CD14-positive monocyte (primary cell): Measurements from ENCODE around the gene TMEM179. TPM values are rescaled to one million over a fixed set of nuclear protein-coding genes. Genes with fewer than 3 reads are reported as not detected.

Experiments
- DNase-seq, 3 donors: peaks; one replicate each; pipeline ENCODE4 v3.0.0-alpha.2; 2011 to 2022
- H2AFZ ChIP-seq: 2 replicates; pipeline ENCODE4 v1.6.0; 2012; ENCODE audit warnings: mild to moderate bottlenecking, low read depth, low read length, inconsistent platforms; ENCODE audit not compliant: insufficient read depth, poor library complexity, severe bottlenecking
- H3K27ac ChIP-seq, 2 donors: 1 replicate in 1 of 2; 2 replicates in 1 of 2; pipeline ENCODE4 v1.5.1; 2012 to 2013; ENCODE audit warnings: low read length in 2 of 2, control low read depth in 1 of 2, inconsistent platforms in 1 of 2, low read depth in 1 of 2, mild to moderate bottlenecking in 1 of 2
- H3K27me3 ChIP-seq, 2 donors: one replicate each; pipeline versions ENCODE4 v1.6.0 to v1.6.1; 2011 to 2013; ENCODE audit warnings: low read length in 2 of 2; ENCODE audit not compliant: control insufficient read depth in 2 of 2, insufficient read depth in 2 of 2
- H3K36me3 ChIP-seq, 2 donors: replicated peaks in 1 of 2; 1 replicate in 1 of 2; 2 replicates in 1 of 2; pipeline versions ENCODE4 v1.5.1 to v1.6.1; 2012 to 2013; ENCODE audit warnings: low read length in 2 of 2, control low read depth in 1 of 2, inconsistent platforms in 1 of 2, mild to moderate bottlenecking in 1 of 2; ENCODE audit not compliant: insufficient read depth in 2 of 2, control insufficient read depth in 1 of 2
- H3K4me1 ChIP-seq, 2 donors: 1 replicate in 1 of 2; 2 replicates in 1 of 2; pipeline versions ENCODE4 v1.5.1 to v1.6.1; 2012 to 2013; ENCODE audit warnings: low read length in 2 of 2, control low read depth in 1 of 2, inconsistent platforms in 1 of 2, mild to moderate bottlenecking in 1 of 2, moderate library complexity in 1 of 2; ENCODE audit not compliant: insufficient read depth in 2 of 2, control insufficient read depth in 1 of 2
- H3K4me2 ChIP-seq: replicated peaks from 2 replicates; pipeline ENCODE3; 2012; ENCODE audit warnings: low read length, moderate library complexity, mild to moderate bottlenecking; ENCODE audit not compliant: poor library complexity, severe bottlenecking; ENCODE audit errors: extremely low read depth
- H3K4me3 ChIP-seq, 3 experiments: fragments of 200-600 bp in 1 of 3; sonication (generic) in 1 of 3; replicated peaks in 1 of 3; 1 replicate in 2 of 3; 2 replicates in 1 of 3; pipeline ENCODE4 v1.5.1; 2011 to 2013; ENCODE audit warnings: low read length in 3 of 3, mild to moderate bottlenecking in 3 of 3, control low read depth in 2 of 3, low read depth in 2 of 3, inconsistent platforms in 1 of 3, moderate library complexity in 1 of 3
- H3K79me2 ChIP-seq: 2 replicates; pipeline ENCODE4 v1.6.0; 2012; ENCODE audit warnings: mild to moderate bottlenecking, control low read depth, inconsistent platforms, low read length, moderate library complexity; ENCODE audit not compliant: insufficient read depth
- H3K9ac ChIP-seq: 2 replicates; pipeline ENCODE4 v1.6.0; 2017; ENCODE audit warnings: low read length, mild to moderate bottlenecking; ENCODE audit not compliant: insufficient read depth, poor library complexity, severe bottlenecking
- H3K9me3 ChIP-seq, 2 donors: replicated peaks in 1 of 2; 1 replicate in 1 of 2; 2 replicates in 1 of 2; pipeline versions ENCODE4 v1.5.1 to v1.6.1; 2012 to 2013; ENCODE audit warnings: low read length in 2 of 2, control low read depth in 1 of 2; ENCODE audit not compliant: control insufficient read depth in 1 of 2, insufficient read depth in 1 of 2
- H4K20me1 ChIP-seq: 2 replicates; pipeline ENCODE4 v1.6.0; 2012; ENCODE audit warnings: mild to moderate bottlenecking, low read length, control low read depth, moderate library complexity; ENCODE audit not compliant: insufficient read depth
- H3K27ac Mint-ChIP-seq, 7 donors: one replicate each; pipeline ENCODE4 v1.8.0; 2020; ENCODE audit warnings: mild to moderate bottlenecking in 7 of 7, mixed read lengths in 7 of 7, moderate library complexity in 6 of 7, inconsistent platforms in 2 of 7
- H3K27me3 Mint-ChIP-seq, 3 donors: one replicate each; pipeline ENCODE4 v1.8.0; 2021 to 2022; ENCODE audit warnings: low read depth in 3 of 3, mild to moderate bottlenecking in 3 of 3, mixed read lengths in 3 of 3, moderate library complexity in 3 of 3, inconsistent platforms in 1 of 3
- H3K36me3 Mint-ChIP-seq, 2 donors: one replicate each; pipeline ENCODE4 v1.8.0; 2020; ENCODE audit warnings: mixed read lengths in 2 of 2, inconsistent platforms in 1 of 2, mild to moderate bottlenecking in 1 of 2
- H3K4me1 Mint-ChIP-seq: one replicate; pipeline ENCODE4 v1.8.0; 2020; ENCODE audit warnings: mild to moderate bottlenecking, mixed read lengths
- H3K4me3 Mint-ChIP-seq, 2 donors: one replicate each; pipeline ENCODE4 v1.8.0; 2020; ENCODE audit warnings: mild to moderate bottlenecking in 2 of 2, mixed read lengths in 2 of 2, moderate library complexity in 1 of 2
- H3K9me3 Mint-ChIP-seq, 7 donors: one replicate each; pipeline ENCODE4 v1.8.0; 2020 to 2022; ENCODE audit warnings: mixed read lengths in 7 of 7, mild to moderate bottlenecking in 6 of 7, moderate library complexity in 6 of 7, inconsistent platforms in 2 of 7
- WGBS: methylation state at CpG from one replicate; pipeline ENCODE4 v1.1.5; 2013; ENCODE audit warnings: missing lambda C conversion rate; ENCODE audit not compliant: insufficient coverage; 5-methylcytosine and 5-hydroxymethylcytosine counted together
- intact Hi-C, 2 donors: fragments of 100-400 bp; cut with micrococcal nuclease; formaldehyde crosslinking; loops; one replicate each; pipeline versions ENCODE4 v1.15.0 to v1.15.1; 2023
- polyA plus RNA-seq, 3 donors: library from polyadenylated mRNA; depleted of rRNA in 1 of 3; unstranded in 2 of 3; stranded (reverse) in 1 of 3; fragments of 300-500 nt in 2 of 3; fragments of >200 nt in 1 of 3; fragmentation: Illumina TruSeq in 2 of 3; gene quantifications; 1 replicate in 2 of 3; 2 replicates in 1 of 3; pipeline ENCODE4 v1.2.3, GENCODE V29; 2012 to 2021
- TF ChIP-seq, protein P1 (sequence below): fragments of 200-600 bp; IDR thresholded peaks from one replicate; pipeline ENCODE4 v1.8.0; 2022; ENCODE audit warnings: antibody characterized with exemption, mild to moderate bottlenecking

Gene TMEM179
- polyA plus RNA-seq, 3 donors = not detected

DNA sequence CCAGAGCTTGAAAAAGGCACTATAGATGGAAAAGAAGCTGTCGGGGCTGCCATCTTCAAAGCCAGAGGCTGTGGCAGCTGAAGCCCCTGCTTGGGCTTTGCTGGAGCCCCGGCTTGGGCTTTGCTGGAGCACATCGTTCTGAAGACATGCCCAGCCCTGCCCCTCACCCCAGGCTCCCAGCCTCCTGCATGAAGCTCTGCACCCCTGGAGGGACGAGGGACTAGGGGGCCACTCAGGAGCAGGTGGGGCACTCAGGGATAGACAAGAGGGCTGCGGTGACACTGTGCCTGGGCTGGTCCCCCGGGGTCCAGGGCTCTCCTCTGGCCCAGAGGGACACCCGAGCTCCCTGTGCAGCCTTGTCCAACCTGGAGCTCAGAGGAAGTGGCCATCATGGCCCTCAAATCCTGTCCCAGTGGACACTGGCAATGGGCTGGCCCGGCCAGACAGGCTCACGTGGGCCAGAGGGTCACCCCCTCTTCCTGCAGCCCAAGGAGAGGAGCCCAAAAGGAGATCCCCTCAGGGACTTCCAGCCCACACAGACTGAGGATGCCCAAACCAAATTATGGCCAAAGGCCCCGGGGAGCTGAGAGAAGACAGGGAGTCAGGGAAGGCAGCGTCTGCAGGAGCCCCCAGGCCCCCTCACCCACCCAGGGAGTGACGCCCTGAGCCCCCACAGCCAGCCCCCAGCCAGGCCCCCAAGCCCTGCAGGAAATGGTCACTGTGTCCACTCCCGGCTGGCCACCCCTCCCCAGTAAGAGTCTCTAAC lies 48.1 kb downstream of the TMEM179 start:
- Histone ChIP-seq H3K9me3 (no peaks in the 10 kb centered on the region), H3K4me2 (no peak overlapping the region), H3K4me3 (no peak overlapping the region), H3K4me1 (no peaks in the 10 kb centered on the region), H3K9ac (no peak overlapping the region), H3K27me3 (no peaks in the 10 kb centered on the region), H3K79me2 (no peaks in the 10 kb centered on the region), H4K20me1 (no peaks in the 10 kb centered on the region), H2AFZ (no peak overlapping the region), H3K27ac (no peak overlapping the region), H3K36me3 (no peaks in the 10 kb centered on the region)
- TF ChIP-seq, protein P1, sequence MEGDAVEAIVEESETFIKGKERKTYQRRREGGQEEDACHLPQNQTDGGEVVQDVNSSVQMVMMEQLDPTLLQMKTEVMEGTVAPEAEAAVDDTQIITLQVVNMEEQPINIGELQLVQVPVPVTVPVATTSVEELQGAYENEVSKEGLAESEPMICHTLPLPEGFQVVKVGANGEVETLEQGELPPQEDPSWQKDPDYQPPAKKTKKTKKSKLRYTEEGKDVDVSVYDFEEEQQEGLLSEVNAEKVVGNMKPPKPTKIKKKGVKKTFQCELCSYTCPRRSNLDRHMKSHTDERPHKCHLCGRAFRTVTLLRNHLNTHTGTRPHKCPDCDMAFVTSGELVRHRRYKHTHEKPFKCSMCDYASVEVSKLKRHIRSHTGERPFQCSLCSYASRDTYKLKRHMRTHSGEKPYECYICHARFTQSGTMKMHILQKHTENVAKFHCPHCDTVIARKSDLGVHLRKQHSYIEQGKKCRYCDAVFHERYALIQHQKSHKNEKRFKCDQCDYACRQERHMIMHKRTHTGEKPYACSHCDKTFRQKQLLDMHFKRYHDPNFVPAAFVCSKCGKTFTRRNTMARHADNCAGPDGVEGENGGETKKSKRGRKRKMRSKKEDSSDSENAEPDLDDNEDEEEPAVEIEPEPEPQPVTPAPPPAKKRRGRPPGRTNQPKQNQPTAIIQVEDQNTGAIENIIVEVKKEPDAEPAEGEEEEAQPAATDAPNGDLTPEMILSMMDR = no peak
- Mint-ChIP-seq H3K36me3 (no peaks in the 10 kb centered on the region), H3K27ac (no peak overlapping the region), H3K27me3 (peaks cover 2% of the 10 kb centered on the region in 3 donors), H3K9me3 (no peaks in the 10 kb centered on the region), H3K4me1 (no peaks in the 10 kb centered on the region), H3K4me3 (no peak overlapping the region)
- DNase-seq = no peak
- intact Hi-C loops = no loop called here
- WGBS = 85% methylated on average over 7 of the region's 13 CpGs

DNA sequence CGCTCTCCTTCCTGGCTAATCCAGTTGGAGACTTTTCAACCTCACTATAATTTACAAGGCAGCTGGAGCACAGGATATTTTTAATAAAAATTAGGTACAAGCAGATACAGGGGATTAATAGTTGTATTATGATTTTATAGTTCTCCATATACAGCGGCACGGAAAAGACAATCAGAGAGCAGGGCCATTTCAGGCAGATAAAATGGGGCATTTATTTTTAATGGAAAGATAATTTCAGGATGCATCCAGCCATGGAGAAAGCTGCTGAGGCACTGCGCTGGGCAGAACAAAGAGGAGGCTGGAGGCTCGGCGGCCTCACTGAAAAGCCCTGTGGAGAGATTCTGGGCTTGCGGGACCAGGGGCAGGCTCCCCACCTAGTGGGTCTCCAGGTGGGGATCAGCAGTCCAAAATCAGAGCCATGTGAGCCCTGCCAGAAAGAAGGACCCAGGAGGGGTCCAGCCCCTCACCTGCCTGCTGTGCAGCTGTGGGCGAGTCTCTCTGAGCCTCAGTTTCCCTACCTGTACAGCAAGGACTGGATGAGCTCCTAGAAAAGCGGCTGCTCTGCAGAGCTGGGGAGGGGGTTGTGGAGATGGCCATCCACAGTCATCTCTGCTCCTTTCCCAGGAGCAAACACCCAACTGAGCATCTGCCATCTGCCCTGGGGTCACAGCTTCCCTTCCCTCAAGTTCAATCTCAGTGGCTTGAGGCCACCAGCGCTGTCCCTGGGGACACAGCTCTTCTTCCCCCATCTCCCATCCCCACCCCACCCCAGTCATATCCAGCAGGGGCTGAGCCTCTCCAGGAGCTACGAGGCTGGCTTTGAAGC lies 48.9 kb downstream of the TMEM179 start:
- Histone ChIP-seq H3K9me3 (no peaks in the 10 kb centered on the region), H3K79me2 (no peaks in the 10 kb centered on the region), H3K9ac (no peak overlapping the region), H2AFZ (no peak overlapping the region), H3K4me3 (no peak overlapping the region), H3K27me3 (no peaks in the 10 kb centered on the region), H3K36me3 (no peaks in the 10 kb centered on the region), H4K20me1 (no peaks in the 10 kb centered on the region), H3K27ac (no peak overlapping the region), H3K4me2 (no peak overlapping the region), H3K4me1 (no peaks in the 10 kb centered on the region)
- Mint-ChIP-seq H3K27me3 (peaks cover under 1 to 2% (median 1%) of the 10 kb centered on the region in 3 donors), H3K36me3 (no peaks in the 10 kb centered on the region), H3K4me1 (no peaks in the 10 kb centered on the region), H3K27ac (no peak overlapping the region), H3K4me3 (no peak overlapping the region), H3K9me3 (no peaks in the 10 kb centered on the region)
- 92% methylated on average over 7 of the region's 11 CpGs for WGBS
- no peak for DNase-seq
- intact Hi-C loops = no loop called here
- TF ChIP-seq, protein P1 = no peak
